ENCODE data around the gene ABCF2.
A peak's percentile ranks its signal among the peaks of the same experiment; 100 is the strongest.

Gene ABCF2

DNA sequence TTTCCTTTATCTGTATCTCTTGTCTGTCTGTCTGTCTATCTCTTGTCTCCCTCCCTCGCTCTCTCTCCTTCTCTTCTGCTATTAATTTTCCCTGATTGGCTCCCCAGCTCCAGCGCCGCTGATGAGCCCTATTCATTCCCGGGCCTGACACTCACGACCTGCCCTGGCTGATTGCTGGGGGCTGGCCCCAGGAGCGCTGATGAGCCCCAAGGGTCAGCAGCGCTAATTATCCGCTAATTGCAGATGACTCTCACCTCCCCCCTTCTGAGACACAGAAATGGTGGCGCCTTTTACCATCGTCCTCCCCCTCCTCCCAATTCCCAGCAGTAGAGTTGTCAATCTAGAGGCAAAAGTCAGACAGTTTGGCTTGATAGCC lies 58.2 kb downstream of the ABCF2 start:
- no peak for DNase-seq

DNA sequence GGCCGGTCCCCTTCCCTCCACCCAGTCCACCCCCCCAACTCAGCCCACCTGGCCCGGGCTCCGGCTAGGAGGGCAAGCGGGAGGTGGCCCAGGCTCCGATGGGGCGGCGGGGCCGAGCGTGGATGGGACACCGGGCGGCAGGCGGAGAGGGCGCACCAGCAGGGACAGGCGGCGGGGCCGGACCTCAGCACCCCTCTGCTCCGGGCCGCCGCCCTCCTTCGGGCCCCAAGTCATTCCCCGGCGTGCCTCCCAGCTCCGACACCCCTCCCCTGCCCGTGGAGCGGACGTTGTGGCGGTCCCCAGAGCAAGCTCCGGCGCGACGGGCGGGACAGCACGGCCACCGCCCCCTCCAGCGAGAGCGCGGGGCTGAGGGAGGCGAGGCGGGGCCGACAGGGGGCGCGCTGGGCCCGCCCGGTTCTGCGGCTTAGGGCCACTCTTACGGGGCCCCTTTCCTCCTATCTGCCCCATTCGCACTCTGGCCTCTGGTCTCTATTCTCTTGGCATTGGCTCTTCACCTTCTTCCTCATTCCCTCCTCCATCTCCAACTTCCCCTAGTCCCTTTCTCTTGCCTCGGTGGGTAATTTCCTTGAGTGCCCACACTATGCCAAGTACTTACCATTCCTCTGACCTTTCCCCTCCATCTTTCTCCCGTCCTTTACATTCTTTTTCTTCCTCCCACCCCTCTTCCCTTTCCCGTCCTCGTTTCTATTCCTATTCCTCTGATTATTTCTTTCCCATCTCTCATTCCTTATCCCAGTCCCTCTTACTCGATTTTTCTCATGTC lies 58.8 kb downstream of the ABCF2 start:
- DNase-seq, result peak; percentile 41

- DNase-seq, result no peak
Observed at GRCh38 chr7:151167197-151167961, 59.6 kb downstream of the ABCF2 start, which contains the start of gene GBX1. TSS of gene GBX1 (minus strand) at chr7:151167694. CDS start at chr7:151167548, 146 bp downstream.

DNA sequence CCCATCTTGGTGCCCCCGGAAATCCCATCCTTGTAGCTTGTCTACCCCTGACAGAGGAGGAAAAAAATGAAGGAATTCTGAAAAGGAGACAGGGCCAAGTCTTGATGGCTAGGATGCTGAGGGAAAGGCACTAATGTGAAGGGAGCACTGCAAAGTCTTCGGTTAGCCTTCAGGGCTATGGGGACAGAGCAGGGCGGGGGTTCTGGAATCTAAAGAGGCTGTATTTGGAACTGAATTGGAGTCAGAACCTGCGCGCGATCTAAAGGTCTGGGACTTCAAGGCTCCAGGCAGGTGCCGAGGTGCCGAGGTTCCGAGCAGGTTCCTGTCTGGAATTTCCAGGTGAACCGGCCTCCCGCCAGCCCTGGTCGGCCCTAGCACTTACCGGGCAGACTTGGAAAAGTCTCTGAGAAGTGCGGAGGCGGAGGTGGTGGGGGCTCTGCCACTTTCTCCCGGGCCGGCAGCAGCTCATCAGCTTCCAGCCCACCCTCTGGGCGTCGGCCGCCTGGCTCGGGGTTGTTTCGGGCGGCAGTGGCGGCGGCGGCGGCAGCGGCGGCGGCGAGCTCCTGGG lies 60.3 kb downstream of the ABCF2 start:
- DNase-seq, result no peak

Measured in CD4-positive, alpha-beta T cell treated with Interferon gamma for 1 hour (primary cell).